Left lung (tissue), 10 donors: ENCODE data around the gene PRSS12. TPM values are rescaled to one million over a fixed set of nuclear protein-coding genes. Genes with fewer than 3 reads are reported as not detected.

ENCODE experiments used
- ATAC-seq: fragments of 200-7000 bp; cut with Tn5 transposase; one replicate; pipeline ENCODE4 v1.9.1; 2020; ENCODE audit warnings: moderate library complexity
- DNase-seq, 4 donors: peaks; one replicate each; pipeline ENCODE4 v3.0.0-alpha.2; 2013 to 2020
- H3K27ac ChIP-seq, 2 donors: fragments of 200-600 bp; sonication (generic) in 1 of 2; one replicate each; pipeline versions ENCODE4 v1.5.0 to v1.8.0; 2020 to 2021
- H3K27me3 ChIP-seq, 2 donors: fragments of 200-600 bp; sonication (generic) in 1 of 2; one replicate each; pipeline versions ENCODE4 v1.5.0 to v1.8.0; 2020 to 2021
- H3K36me3 ChIP-seq, 2 donors: fragments of 200-600 bp; sonication (generic) in 1 of 2; one replicate each; pipeline versions ENCODE4 v1.5.0 to v1.8.0; 2020 to 2021
- H3K4me1 ChIP-seq, 2 donors: fragments of 200-600 bp; one replicate each; pipeline ENCODE4 v1.8.0; 2021
- H3K4me3 ChIP-seq, 2 donors: fragments of 200-600 bp; sonication (generic) in 1 of 2; one replicate each; pipeline versions ENCODE4 v1.5.0 to v1.8.0; 2020 to 2021; ENCODE audit warnings: mild to moderate bottlenecking in 1 of 2
- H3K9me3 ChIP-seq, 2 donors: fragments of 200-600 bp; sonication (generic) in 1 of 2; one replicate each; pipeline versions ENCODE4 v1.5.0 to v1.8.0; 2020 to 2021
- CTCF ChIP-seq, 2 donors: fragments of 200-600 bp; sonication (generic) in 1 of 2; IDR thresholded peaks; one replicate each; pipeline versions ENCODE4 v1.5.0 to v1.8.0; 2021; ENCODE audit warnings: antibody characterized with exemption in 2 of 2
- intact Hi-C, 2 donors: fragments of 100-400 bp; cut with DNase I; formaldehyde crosslinking; loops; one replicate each; pipeline versions ENCODE4 v1.11.2 to v1.14.2; 2022
- polyA plus RNA-seq, 6 donors: library from polyadenylated mRNA; unstranded; fragments of 120-200 nt; gene quantifications; one replicate each; pipeline ENCODE4 v1.2.1, GENCODE V29; 2013; ENCODE audit not compliant: insufficient read length in 6 of 6
- total RNA-seq, 2 donors: library from RNA; stranded (reverse); fragmentation: NEBNext Ultra II Directional; extraction: Animal tissue kit (Norgen Biotek cat#: 25700); gene quantifications; one replicate each; pipeline ENCODE4 v1.2.1, GENCODE V29; 2021
- donor health status: DM: no; HTN: yes; CAD: no.
- donor health status: DM: no; HTN: no; CAD: no.

The PRSS12 gene
- total and polyA plus RNA-seq, 8 donors = 3.8 to 49.8 (median 38.8) TPM

- no peak for TF ChIP-seq CTCF (IDR thresholded peaks at IDR 0.05)
- Histone ChIP-seq H3K36me3 (no peaks in the 10 kb centered on the region), H3K9me3 (no peaks in the 10 kb centered on the region), H3K4me3 (no peak overlapping the region), H3K27me3 (peaks cover 0 to 18% of the 10 kb centered on the region in 2 donors), H3K27ac (no peak overlapping the region), H3K4me1 (peaks cover 0 to 3% of the 10 kb centered on the region in 2 donors)
- ATAC-seq (no peak), DNase-seq (no peak)
- intact Hi-C loops = no loop called here
These were observed 92.5 kb downstream of the PRSS12 start for GRCh38 chr4:118260309-118260708.

GRCh38 chr4:118259111-118259510 lies 93.7 kb downstream of the PRSS12 start:
- ATAC-seq = no peak
- intact Hi-C loops = no loop called here
- Histone ChIP-seq H3K9me3 (no peaks in the 10 kb centered on the region), H3K36me3 (no peaks in the 10 kb centered on the region), H3K4me3 (no peak overlapping the region), H3K27me3 (peaks cover 0 to 6% of the 10 kb centered on the region in 2 donors), H3K27ac (no peak overlapping the region), H3K4me1 (no peaks in the 10 kb centered on the region)
- no peak for DNase-seq
- TF ChIP-seq CTCF (IDR thresholded peaks at IDR 0.05) = no peak

GRCh38 chr4:118254368-118254767 lies 98.4 kb downstream of the PRSS12 start:
- H3K27ac ChIP-seq = no peak overlapping the region
- no peak for ATAC-seq
- intact Hi-C loops = no loop called here

GRCh38 chr4:118249890-118250289 lies 102.9 kb downstream of the PRSS12 start:
- intact Hi-C loops = no loop called here
- Histone ChIP-seq H3K36me3 (no peaks in the 10 kb centered on the region), H3K9me3 (peaks cover 0 to 3% of the 10 kb centered on the region in 2 donors), H3K27me3 (no peaks in the 10 kb centered on the region), H3K27ac (no peak overlapping the region), H3K4me1 (no peaks in the 10 kb centered on the region), H3K4me3 (no peak overlapping the region)
- DNase-seq (no peak), ATAC-seq (no peak)
- no peak for TF ChIP-seq CTCF (IDR thresholded peaks at IDR 0.05)

More at GRCh38 chr4:118254368-118254767, 98.4 kb downstream of the PRSS12 start:
- Histone ChIP-seq H3K9me3 (peaks cover 0 to 3% of the 10 kb centered on the region in 2 donors), H3K4me3 (no peak overlapping the region), H3K27me3 (no peaks in the 10 kb centered on the region), H3K4me1 (no peaks in the 10 kb centered on the region), H3K36me3 (no peaks in the 10 kb centered on the region)
- no peak for TF ChIP-seq CTCF (IDR thresholded peaks at IDR 0.05)
- no peak for DNase-seq

- TF ChIP-seq CTCF (IDR thresholded peaks at IDR 0.05) = no peak
- no peaks in the 10 kb centered on the region for H3K4me1 ChIP-seq
- no peak overlapping the region for H3K27ac ChIP-seq
- DNase-seq (no peak), ATAC-seq (no peak)
- no peaks in the 10 kb centered on the region for H3K27me3 ChIP-seq
- H3K9me3 ChIP-seq = no peaks in the 10 kb centered on the region
- H3K4me3 ChIP-seq = no peak overlapping the region
- no peaks in the 10 kb centered on the region for H3K36me3 ChIP-seq
- intact Hi-C loops = no loop called here
These were observed 115.3 kb downstream of the PRSS12 start for GRCh38 chr4:118237531-118237930.
